NCI-H1105 (cell line): ENCODE data around the gene PADI4.

ENCODE experiments used
- DNase-seq: peaks from one replicate; lab custom pipeline; 2025; lab: John Stamatoyannopoulos, UW

The PADI4 gene

GRCh38 chr1:17307946-17308345, at the start of gene PADI4:
Gene PADI4, plus strand, starts transcription at chr1:17308197. Its CDS starts 26 bp downstream, at chr1:17308223.
- DNase-seq = no peak

GRCh38 chr1:17258758-17259130, 49.3 kb upstream of the PADI4 start:
- DNase-seq = no peak

GRCh38 chr1:17259233-17259873, 48.6 kb upstream of the PADI4 start:
- DNase-seq = no peak

DNA sequence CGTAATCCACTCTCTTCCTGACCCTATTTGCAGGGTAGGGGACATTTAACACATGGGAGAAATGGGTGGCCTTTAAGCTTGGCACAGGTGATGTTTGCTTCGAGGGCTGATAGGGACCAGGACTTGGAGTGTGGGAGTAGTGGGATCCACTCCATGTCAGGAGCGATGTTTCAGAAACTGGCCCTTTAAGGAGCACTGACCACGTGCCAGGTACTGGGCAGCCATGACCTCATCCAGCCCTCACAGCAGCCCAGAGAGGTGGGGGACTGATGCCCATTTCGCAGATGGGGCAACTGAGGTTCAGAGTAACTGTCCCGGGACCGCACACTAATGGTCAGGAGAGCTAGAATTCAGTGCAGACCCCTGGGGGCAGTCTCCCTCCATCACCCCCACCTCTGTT, 47.7 kb upstream of the PADI4 start:
- no peak for DNase-seq

DNA sequence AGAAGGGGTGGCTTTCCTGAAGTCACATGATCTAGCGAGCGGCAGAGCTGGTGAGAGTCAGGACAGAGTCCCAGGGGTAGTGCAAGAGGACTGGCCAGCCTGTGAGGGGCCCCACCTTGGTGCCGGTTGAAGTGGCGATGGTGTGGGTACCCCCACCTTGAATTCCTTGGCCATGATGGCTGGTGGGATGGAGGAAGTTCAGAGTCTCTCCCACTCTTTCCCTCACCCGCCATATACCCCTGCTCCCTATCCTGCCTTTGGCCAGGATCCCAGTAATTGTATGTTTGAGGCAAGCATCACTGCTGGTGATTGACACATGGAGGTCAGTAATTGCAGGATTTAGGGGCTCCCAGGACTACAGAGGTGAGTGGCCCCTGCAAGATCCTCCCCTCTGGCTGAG, 47.3 kb upstream of the PADI4 start:
- no peak for DNase-seq

DNA sequence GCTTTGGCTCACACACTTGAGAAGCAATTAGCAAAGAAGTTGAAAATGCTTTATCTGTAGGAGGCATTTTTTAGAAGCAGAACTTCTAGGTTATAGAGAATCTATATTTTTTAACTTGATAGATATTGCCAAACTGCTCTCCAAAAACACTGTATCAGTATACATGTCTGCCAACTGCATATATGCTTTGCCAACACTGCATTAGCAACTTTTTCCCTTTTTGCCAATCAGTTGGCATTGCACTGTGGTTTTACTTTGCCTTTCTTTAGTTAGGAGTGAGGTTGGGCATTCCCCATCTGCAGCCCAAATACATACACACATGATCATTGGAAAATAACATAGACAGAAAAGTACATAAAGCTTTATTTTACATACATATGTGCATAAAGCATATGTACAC, 44.1 kb upstream of the PADI4 start:
- no peak for DNase-seq

GRCh38 chr1:17264470-17264869, 43.5 kb upstream of the PADI4 start:
- DNase-seq = no peak

GRCh38 chr1:17265162-17265561, 42.8 kb upstream of the PADI4 start:
- DNase-seq = no peak

- DNase-seq = no peak
Measured at GRCh38 chr1:17265950-17266349, 42.0 kb upstream of the PADI4 start.

DNA sequence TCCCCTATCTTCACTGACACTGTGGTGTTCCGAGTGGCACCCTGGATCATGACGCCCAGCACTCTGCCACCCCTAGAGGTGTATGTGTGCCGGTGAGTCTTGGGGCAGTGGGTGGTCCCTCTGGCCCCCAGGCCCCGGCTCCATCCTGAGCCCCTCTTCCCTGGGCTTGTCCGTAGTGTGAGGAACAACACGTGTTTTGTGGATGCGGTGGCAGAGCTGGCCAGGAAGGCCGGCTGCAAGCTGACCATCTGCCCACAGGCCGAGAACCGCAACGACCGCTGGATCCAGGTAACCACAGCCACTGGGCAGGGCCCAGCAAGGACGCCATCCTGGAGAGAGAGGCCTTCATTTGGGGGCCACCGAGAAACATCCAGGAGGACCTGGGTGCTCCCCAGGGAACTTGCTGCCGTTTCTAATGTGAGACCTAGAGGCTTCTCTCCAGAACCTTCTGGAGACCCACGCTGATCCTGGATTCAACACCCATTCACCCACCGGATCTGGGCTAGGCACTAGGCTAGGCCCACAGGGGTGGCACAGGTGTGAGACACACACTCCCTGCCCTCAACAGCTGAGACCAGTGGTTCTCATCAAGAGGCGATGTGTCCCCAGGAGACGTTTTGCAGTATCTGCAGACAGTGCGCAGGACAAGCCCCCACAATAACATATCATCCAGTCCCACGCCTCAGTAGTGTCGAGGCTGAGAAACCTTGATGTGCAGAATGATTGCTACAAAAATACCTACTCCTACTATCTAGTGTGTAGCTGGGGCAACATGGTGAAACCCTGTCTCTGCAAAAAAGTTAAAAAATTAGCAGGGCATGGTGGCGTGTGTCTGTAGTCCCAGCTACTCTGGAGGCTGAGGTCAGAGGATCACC, 36.9 kb upstream of the PADI4 start:
- DNase-seq = no peak

DNA sequence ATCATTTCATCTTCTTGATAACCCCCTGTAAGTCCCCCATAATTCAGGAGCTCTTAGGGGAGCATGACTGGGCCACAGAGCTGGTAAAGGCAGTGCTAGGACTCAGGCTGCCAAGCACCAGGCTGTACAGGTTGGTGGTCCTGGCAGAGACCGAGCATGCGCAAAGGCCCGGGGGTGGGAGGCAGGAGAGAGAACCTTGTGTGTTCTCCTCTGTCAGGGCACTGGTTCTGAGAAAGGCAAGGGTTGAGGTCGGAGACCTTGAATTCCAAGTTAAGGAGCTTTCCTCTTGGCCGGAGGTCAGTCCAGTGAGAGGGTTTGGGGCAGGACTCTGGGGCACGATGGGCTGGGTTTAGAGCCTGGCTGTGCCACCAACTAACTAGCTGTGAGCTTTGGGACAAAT, 35.9 kb upstream of the PADI4 start:
- no peak for DNase-seq

- peak; percentile 0 for DNase-seq
Measured at GRCh38 chr1:17272646-17273045, 35.4 kb upstream of the PADI4 start.

GRCh38 chr1:17273096-17273495, 34.9 kb upstream of the PADI4 start:
- no peak for DNase-seq

- peak; percentile 3 for DNase-seq
Measured at GRCh38 chr1:17274186-17275170, 33.5 kb upstream of the PADI4 start.

DNA sequence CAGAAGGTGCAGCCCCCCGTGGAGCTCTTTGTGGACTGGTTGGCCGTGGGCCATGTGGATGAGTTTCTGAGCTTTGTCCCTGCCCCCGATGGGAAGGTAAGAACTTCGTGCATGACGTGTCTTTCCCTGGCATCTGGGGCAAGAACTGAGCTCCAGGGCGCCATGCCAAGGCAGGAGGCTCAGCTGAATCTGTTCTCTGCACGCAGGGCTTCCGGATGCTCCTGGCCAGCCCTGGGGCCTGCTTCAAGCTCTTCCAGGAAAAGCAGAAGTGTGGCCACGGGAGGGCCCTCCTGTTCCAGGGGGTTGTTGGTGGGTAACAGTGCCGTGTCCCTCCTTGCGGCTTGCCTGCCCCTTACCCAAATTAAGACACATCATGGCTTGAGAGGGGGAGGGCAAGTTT, 31.4 kb upstream of the PADI4 start:
- DNase-seq = no peak

DNA sequence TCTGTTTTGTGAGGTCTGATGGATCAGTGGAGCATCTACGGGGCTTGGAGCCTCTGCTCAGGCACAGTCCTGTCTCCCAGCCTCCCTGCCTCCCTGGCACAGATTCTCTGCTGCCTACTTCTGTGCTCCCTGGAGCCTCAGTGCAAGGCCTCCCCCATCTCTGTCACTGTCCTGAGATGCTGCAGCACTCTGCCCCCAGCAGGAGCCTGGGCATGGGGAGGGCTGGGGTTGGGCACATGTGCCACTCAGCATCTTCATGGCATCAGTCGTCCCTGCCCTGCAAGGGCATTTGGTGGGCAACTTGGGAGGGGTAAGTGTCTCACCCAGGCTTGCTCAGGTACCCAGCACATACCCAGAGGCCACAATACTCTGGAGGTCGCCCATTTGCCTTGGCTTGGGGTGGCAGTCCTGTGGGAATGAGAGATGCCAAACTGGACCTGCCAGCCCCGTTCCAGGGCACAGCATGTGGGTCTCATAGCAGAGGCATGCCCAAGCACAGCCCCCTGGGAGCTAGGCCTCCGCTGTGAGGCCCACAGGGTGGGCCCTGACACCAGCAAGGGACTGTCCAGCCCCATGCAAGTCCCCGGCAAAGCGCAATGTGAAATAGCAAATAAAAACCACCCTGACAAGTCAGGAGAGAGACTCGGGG, 30.4 kb upstream of the PADI4 start:
- DNase-seq = no peak

DNA sequence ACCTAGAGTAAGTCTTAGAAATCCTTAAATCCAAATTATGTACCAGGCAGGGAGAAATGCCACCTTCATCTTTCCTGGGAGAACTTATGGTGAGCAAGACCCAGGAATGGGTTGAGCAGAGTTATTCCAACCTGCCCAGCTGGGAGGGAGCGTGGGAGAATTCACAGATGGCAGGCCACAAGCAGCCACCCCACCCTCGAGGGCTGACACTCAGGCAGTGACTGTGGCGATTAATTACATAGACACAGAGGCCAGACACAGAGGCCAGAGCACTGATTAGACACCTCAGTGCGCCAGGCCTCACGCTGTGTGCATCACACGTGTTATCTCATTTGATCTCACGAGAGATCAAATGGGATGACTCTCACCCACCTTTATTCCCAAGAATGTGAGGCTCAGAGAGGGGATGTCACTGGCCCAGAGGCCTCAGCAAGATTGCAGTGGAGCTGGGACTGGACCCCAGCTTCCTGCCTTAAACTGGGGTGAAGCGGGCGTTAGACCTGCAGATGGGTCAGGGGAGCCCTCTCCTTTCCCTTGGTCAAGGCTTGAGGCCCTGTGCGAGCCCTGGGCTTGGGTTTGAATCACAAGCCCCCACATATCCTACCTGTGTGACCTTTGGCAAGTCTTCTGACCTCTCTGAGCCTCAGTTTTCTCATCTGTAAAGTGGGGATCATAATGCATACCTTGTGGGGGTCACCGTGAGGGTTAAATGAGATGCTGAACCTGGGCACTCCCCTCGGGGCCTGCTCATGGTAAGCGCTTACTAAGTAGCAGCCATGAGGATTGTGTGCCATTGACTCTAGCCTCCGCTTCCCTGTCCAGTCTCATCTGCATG, 28.8 kb upstream of the PADI4 start:
- DNase-seq = no peak

GRCh38 chr1:17280436-17280835, 27.6 kb upstream of the PADI4 start:
- no peak for DNase-seq

DNA sequence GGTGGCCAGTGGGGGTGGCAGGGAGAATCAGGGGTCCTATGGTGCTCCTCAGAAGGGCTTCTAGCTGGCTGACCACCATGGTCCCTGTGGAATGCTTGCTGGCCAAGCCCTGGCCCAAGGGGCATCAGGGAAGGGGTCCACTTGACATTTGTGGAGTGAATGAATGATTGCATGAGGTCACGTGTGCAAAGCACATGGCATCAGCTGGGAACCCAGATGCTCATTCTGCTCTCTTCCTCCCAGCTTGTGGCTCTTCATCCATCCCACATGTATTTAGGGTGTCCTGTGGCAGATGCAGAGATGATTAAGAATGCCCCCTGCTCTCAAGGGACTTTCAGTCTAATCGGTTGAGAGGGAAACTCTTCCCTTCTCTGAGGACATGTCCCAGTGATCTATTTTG, 27.1 kb upstream of the PADI4 start:
- DNase-seq = no peak

DNA sequence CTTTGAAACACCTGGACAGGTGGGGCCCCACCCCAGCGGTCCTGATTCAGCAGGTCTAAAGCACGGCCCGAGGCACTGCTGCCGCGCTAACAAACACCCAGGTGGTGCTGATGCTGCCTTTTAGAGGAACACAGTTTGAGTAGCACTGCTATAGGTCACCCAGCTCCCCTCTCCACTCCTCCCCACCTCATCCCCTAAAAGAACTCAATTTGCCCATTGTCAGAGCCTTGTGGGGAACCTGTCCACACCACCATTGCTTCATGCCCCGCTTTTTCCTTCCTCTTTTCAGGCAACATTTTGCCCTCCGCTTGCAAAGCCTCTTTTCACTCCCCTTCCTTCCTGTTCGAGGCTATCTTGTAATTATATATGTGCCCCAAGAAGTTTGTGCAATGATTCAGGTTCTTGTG, 26.2 kb upstream of the PADI4 start:
- no peak for DNase-seq

- DNase-seq = no peak
Measured at GRCh38 chr1:17282836-17283235, 25.2 kb upstream of the PADI4 start.
